HCT116 (cell line): ENCODE data around the gene CCDC83. TPM values are rescaled to one million over a fixed set of nuclear protein-coding genes. Genes with fewer than 3 reads are reported as not detected.

Experiments
- ATAC-seq: fragments of 200-7000 bp; cut with Tn5 transposase; 2 replicates; pipeline ENCODE4 v1.9.1; 2020; ENCODE audit warnings: mild to moderate bottlenecking, moderate library complexity
- BruUV-seq: library from RNA; stranded (reverse); fragments of 400-500 nt; replicated peaks from 2 replicates; lab custom pipeline; 2021; lab: Mats Ljungman, UMichigan
- CTCF ChIA-PET: fragments of 300-600 bp; sonication (Branson Sonifier 250); formaldehyde crosslinking; loops from one replicate; lab custom pipeline; 2021; ENCODE audit warnings: antibody characterized with exemption; lab: Charles Lee
- POLR2A ChIA-PET: fragments of 300-600, 350-600 bp; sonication (Branson Sonifier 250); formaldehyde crosslinking; loops from one replicate; lab custom pipeline; 2021; ENCODE audit warnings: antibody characterized with exemption; lab: Charles Lee
- RAD21 ChIA-PET, 2 experiments: fragments of 300-600 bp; sonication (Branson Sonifier 250); formaldehyde crosslinking; loops; one replicate each; lab custom pipeline; 2023; ENCODE audit warnings: low total read pairs in 2 of 2; ENCODE audit not compliant: uncharacterized antibody in 2 of 2, unreplicated experiment in 2 of 2, low non-redundant PET in 1 of 2; lab: Charles Lee
- DNase-seq: peaks from one replicate; pipeline ENCODE4 v3.0.0-alpha.2; 2010; ENCODE audit warnings: low read depth, low spot score
- H2AFZ ChIP-seq: fragments of 200-600 bp; shearing (Covaris generic), sonication (generic); 2 replicates; pipeline ENCODE4 v1.6.1; 2017; ENCODE audit warnings: low read depth, mixed run types, mixed read lengths, antibody characterized with exemption, low read length; ENCODE audit not compliant: poor library complexity, severe bottlenecking
- H3K27ac ChIP-seq: 2 replicates; pipeline ENCODE4 v1.5.1; 2012; ENCODE audit warnings: low read depth, low read length
- H3K27me3 ChIP-seq: fragments of 200-600 bp; sonication (generic); 2 replicates; pipeline ENCODE4 v1.6.1; 2016; ENCODE audit warnings: mixed run types, low read length, mixed read lengths; ENCODE audit not compliant: insufficient read depth
- H3K36me3 ChIP-seq, 2 experiments: fragments of 200-500 bp in 1 of 2; fragments of 200-600 bp in 1 of 2; sonication (Bioruptor generic) in 1 of 2; sonication (generic) in 1 of 2; 2 replicates each; pipeline versions ENCODE4 v1.5.1 to v1.6.1; 2014 to 2016; ENCODE audit warnings: low read length in 2 of 2, inconsistent platforms in 1 of 2, mixed read lengths in 1 of 2, mixed run types in 1 of 2; ENCODE audit not compliant: insufficient read depth in 2 of 2, control insufficient read depth in 1 of 2
- H3K4me1 ChIP-seq, 2 experiments: fragments of 200-600 bp in 1 of 2; sonication (generic) in 1 of 2; 2 replicates each; pipeline versions ENCODE4 v1.5.1 to v1.6.1; 2012 to 2017; ENCODE audit warnings: low read length in 2 of 2, inconsistent platforms in 1 of 2, mild to moderate bottlenecking in 1 of 2, mixed read lengths in 1 of 2, mixed run types in 1 of 2, moderate library complexity in 1 of 2; ENCODE audit not compliant: insufficient read depth in 2 of 2, control insufficient read depth in 1 of 2
- H3K4me2 ChIP-seq: fragments of 200-600 bp; sonication (generic); 2 replicates; pipeline ENCODE4 v1.6.1; 2017; ENCODE audit warnings: mixed run types, low read length, mixed read lengths
- H3K4me3 ChIP-seq, 2 experiments: fragments of 200-600 bp in 1 of 2; sonication (generic) in 1 of 2; replicated peaks in 1 of 2; 2 replicates each; pipeline ENCODE4 v1.5.1; 2011 to 2016; ENCODE audit warnings: low read length in 2 of 2, control low read depth in 1 of 2, low read depth in 1 of 2, mild to moderate bottlenecking in 1 of 2, mixed read lengths in 1 of 2, mixed run types in 1 of 2
- H3K79me2 ChIP-seq: fragments of 200-600 bp; sonication (generic); 2 replicates; pipeline ENCODE4 v1.6.1; 2017; ENCODE audit warnings: mild to moderate bottlenecking, mixed run types, low read length, moderate library complexity, mixed read lengths; ENCODE audit not compliant: insufficient read depth
- H3K9ac ChIP-seq: fragments of 200-600 bp; sonication (generic); 2 replicates; pipeline ENCODE4 v1.6.1; 2016; ENCODE audit warnings: low read length, mixed read lengths
- H3K9me2 ChIP-seq: fragments of 200-600 bp; sonication (generic), shearing (Covaris generic); 2 replicates; pipeline ENCODE4 v1.6.1; 2017; ENCODE audit warnings: mixed run types, mild to moderate bottlenecking, moderate library complexity; ENCODE audit not compliant: insufficient read depth
- H3K9me3 ChIP-seq, 2 experiments: fragments of 200-500 bp in 1 of 2; fragments of 200-600 bp in 1 of 2; sonication (Bioruptor generic) in 1 of 2; sonication (generic) in 1 of 2; 2 replicates each; pipeline ENCODE4 v1.6.1; 2014 to 2017; ENCODE audit warnings: low read length in 2 of 2, mixed read lengths in 2 of 2, inconsistent platforms in 1 of 2, low read depth in 1 of 2, mild to moderate bottlenecking in 1 of 2, mixed run types in 1 of 2, moderate library complexity in 1 of 2; ENCODE audit not compliant: control insufficient read depth in 1 of 2, insufficient read depth in 1 of 2
- H4K20me1 ChIP-seq: fragments of 200-600 bp; sonication (generic), shearing (Covaris generic); 2 replicates; pipeline ENCODE4 v1.6.1; 2017; ENCODE audit warnings: mixed run types, mild to moderate bottlenecking, moderate library complexity; ENCODE audit not compliant: insufficient read depth
- ATF3 ChIP-seq: IDR thresholded peaks from 2 replicates; pipeline ENCODE4 v1.6.1; 2012
- CBX3 ChIP-seq: IDR thresholded peaks from 2 replicates; pipeline ENCODE4 v1.6.1; 2012; ENCODE audit warnings: low read depth
- CEBPB ChIP-seq: IDR thresholded peaks from 2 replicates; pipeline ENCODE4 v1.6.1; 2012; ENCODE audit warnings: low read depth
- CTCF ChIP-seq, 3 experiments: fragments of 200-600 bp in 1 of 3; sonication (generic) in 1 of 3; IDR thresholded peaks in 2 of 3; conservative IDR thresholded peaks in 1 of 3; 2 replicates each; pipeline ENCODE4 v1.5.1; 2012 to 2017; ENCODE audit warnings: low read depth in 2 of 3, low read length in 2 of 3, antibody characterized with exemption in 1 of 3, borderline replicate concordance in 1 of 3, control low read depth in 1 of 3, mild to moderate bottlenecking in 1 of 3, mixed read lengths in 1 of 3, mixed run types in 1 of 3, moderate library complexity in 1 of 3; ENCODE audit not compliant: insufficient read depth in 1 of 3
- EGR1 ChIP-seq: IDR thresholded peaks from 2 replicates; pipeline ENCODE4 v1.6.1; 2012; ENCODE audit warnings: low read depth
- EZH2phosphoT487 ChIP-seq: fragments of 200-600 bp; IDR thresholded peaks from 2 replicates; pipeline ENCODE4 v1.6.1; 2018; ENCODE audit warnings: antibody characterized with exemption, borderline replicate concordance
- RAD21 ChIP-seq: IDR thresholded peaks from 2 replicates; pipeline ENCODE4 v1.6.1; 2012; ENCODE audit warnings: low read depth, mild to moderate bottlenecking
- REST ChIP-seq: IDR thresholded peaks from 2 replicates; pipeline ENCODE4 v1.6.1; 2012; ENCODE audit warnings: low read depth
- SIN3A ChIP-seq: IDR thresholded peaks from 2 replicates; pipeline ENCODE4 v1.6.1; 2012; ENCODE audit warnings: low read depth
- SP1 ChIP-seq: IDR thresholded peaks from 2 replicates; pipeline ENCODE4 v1.6.1; 2012; ENCODE audit warnings: low read depth
- ZBTB33 ChIP-seq: IDR thresholded peaks from 2 replicates; pipeline ENCODE4 v1.6.1; 2011; ENCODE audit warnings: mild to moderate bottlenecking, low read length, moderate library complexity; ENCODE audit not compliant: insufficient replicate concordance; ENCODE audit errors: extremely low read depth
- ZNF274 ChIP-seq: fragments of 200-500 bp; sonication (Bioruptor generic); IDR thresholded peaks from 2 replicates; pipeline ENCODE4 v1.6.1; 2014; ENCODE audit warnings: mild to moderate bottlenecking, low read depth, low read length, inconsistent platforms
- intact Hi-C: fragments of 100-400 bp; cut with micrococcal nuclease; formaldehyde crosslinking; loops from 2 replicates; pipeline ENCODE4 v1.10.0; 2022
- total RNA-seq: library from RNA; stranded (reverse); gene quantifications from one replicate; pipeline ENCODE4 v1.2.1, GENCODE V29; 2021; ENCODE audit not compliant: unreplicated experiment

CCDC83 gene
- total RNA-seq, 1 experiment from 2014 or later, result not detected

- H3K4me1 ChIP-seq, result no peaks in the 10 kb centered on the region
- no peak overlapping the region for H2AFZ ChIP-seq
- no peaks in the 10 kb centered on the region for H3K36me3 ChIP-seq
- H3K27me3 ChIP-seq, result no peaks in the 10 kb centered on the region
- H4K20me1 ChIP-seq, result no peaks in the 10 kb centered on the region
- no peak overlapping the region for H3K27ac ChIP-seq
- H3K4me2 ChIP-seq, result no peak overlapping the region
- BruUV-seq, result no TSS peak
- no peaks in the 10 kb centered on the region for H3K9me2 ChIP-seq
- no peak overlapping the region for H3K4me3 ChIP-seq
- no peaks in the 10 kb centered on the region for H3K79me2 ChIP-seq
- H3K9me3 ChIP-seq, result no peaks in the 10 kb centered on the region
- ATAC-seq (no peak), DNase-seq (no peak)
- intact Hi-C loops, result no loop called here
- TF ChIP-seq CTCF (IDR thresholded peaks at IDR 0.05 in 2 of 3, conservative IDR thresholded peaks at IDR 0.05 in 1 of 3; ENCODE audit: borderline replicate concordance in 1 of 3, insufficient read depth in 1 of 3, low read depth in 2 of 3, low read length in 2 of 3), result no peak
- ChIA-PET CTCF (no interaction called here), RAD21 (no interaction called here), POLR2A (no interaction called here)
- no peak overlapping the region for H3K9ac ChIP-seq
These were observed 41.7 kb downstream of the CCDC83 start for GRCh38 chr11:85896876-85897275.

GRCh38 chr11:85898456-85898855 is 43.3 kb downstream of the CCDC83 start:
- Histone ChIP-seq H3K9ac (no peak overlapping the region), H3K9me3 (no peaks in the 10 kb centered on the region), H3K4me2 (no peak overlapping the region), H3K79me2 (no peaks in the 10 kb centered on the region), H2AFZ (no peak overlapping the region), H3K9me2 (no peaks in the 10 kb centered on the region), H3K4me3 (no peak overlapping the region), H4K20me1 (no peaks in the 10 kb centered on the region), H3K36me3 (no peaks in the 10 kb centered on the region), H3K27ac (no peak overlapping the region), H3K4me1 (no peaks in the 10 kb centered on the region), H3K27me3 (no peaks in the 10 kb centered on the region)
- TF ChIP-seq EGR1 (no peak), ZNF274 (no peak), CEBPB (no peak), SIN3A (no peak), ZBTB33 (no peak), SP1 (no peak), EZH2phosphoT487 (no peak), CBX3 (no peak), ATF3 (no peak), RAD21 (no peak), REST (no peak)
- RAD21 ChIA-PET, result no interaction called here
- CTCF ChIA-PET, result no interaction called here
- POLR2A ChIA-PET, result no interaction called here
- DNase-seq, result no peak
- ATAC-seq, result no peak
- no TSS peak for BruUV-seq
- intact Hi-C loops, result no loop called here
